ENCODE measurements around the gene RFTN1. TPM values are rescaled to one million over a fixed set of nuclear protein-coding genes. Genes with fewer than 3 reads are reported as not detected.

RFTN1 gene
- total RNA-seq, 4 donors from 2014 or later = 42.4 to 94.4 (median 62.5) TPM

DNA sequence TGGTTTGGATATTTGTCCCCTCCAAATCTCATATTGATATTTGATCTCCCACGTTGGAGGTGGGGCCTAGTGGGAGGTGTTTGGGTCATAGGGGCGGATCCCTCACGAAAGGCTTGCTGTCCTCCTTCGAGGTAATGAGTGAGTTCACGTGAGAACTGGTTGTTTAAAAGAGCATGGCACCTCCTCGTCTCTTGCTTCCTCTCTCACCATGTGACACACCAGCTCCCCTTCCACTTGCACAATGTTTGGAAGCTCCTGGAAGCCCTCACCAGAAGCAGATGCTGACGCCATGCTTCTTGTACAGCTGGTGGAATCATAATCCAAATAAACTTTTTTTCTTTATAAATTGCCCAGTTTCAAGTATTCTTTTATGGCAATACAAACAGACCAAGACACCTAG lies 38.6 kb downstream of the RFTN1 start:
- ATAC-seq (ENCODE audit: low FRiP score) = no peak
- TF ChIP-seq, protein P1, sequence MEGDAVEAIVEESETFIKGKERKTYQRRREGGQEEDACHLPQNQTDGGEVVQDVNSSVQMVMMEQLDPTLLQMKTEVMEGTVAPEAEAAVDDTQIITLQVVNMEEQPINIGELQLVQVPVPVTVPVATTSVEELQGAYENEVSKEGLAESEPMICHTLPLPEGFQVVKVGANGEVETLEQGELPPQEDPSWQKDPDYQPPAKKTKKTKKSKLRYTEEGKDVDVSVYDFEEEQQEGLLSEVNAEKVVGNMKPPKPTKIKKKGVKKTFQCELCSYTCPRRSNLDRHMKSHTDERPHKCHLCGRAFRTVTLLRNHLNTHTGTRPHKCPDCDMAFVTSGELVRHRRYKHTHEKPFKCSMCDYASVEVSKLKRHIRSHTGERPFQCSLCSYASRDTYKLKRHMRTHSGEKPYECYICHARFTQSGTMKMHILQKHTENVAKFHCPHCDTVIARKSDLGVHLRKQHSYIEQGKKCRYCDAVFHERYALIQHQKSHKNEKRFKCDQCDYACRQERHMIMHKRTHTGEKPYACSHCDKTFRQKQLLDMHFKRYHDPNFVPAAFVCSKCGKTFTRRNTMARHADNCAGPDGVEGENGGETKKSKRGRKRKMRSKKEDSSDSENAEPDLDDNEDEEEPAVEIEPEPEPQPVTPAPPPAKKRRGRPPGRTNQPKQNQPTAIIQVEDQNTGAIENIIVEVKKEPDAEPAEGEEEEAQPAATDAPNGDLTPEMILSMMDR (IDR thresholded peaks at IDR 0.05) = no peak
- no peak for DNase-seq (ENCODE audit: low spot score)

DNA sequence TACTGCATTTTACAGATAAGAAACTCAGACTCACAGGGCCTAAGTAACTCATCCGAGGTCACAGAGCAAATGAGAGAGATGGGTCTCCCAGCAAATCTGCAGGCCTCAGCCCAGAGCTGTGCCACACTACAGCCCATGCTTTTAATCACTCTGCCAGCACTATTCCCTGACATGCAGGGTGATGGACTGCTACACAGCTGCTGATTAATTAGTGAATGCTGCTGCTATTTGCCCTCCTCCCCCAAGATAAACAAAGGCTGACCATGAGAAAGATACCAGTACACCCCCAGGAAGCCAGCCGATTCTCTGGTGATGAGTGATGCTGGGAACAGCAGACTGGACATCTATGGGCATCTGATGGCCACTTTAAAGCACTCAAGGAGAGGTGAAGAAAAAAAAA lies 39.3 kb downstream of the RFTN1 start:
- DNase-seq (ENCODE audit: low spot score) (no peak), ATAC-seq (ENCODE audit: low FRiP score) (no peak)
- TF ChIP-seq, protein P1 (IDR thresholded peaks at IDR 0.05) = no peak

DNA sequence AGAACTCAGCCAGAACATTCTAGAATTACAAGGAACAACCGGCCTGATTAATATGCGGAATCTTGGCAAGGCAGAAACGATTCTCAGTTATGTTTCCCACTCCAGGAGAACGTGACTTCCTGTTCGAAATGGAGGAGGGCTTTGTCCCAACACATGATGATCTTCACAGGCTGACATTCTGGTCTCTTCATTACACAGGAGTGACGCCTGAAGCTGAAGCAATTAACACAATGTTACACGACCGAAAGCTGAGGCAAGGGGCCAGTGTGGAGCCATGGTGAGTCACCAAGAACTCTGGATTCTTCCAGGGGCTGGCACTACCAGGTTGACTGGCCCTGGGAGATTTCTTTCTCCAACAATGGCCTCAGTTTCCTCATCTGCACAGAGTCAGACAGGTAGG lies 40.9 kb downstream of the RFTN1 start:
- ATAC-seq (ENCODE audit: low FRiP score) (no peak), DNase-seq (ENCODE audit: low spot score) (no peak)
- TF ChIP-seq, protein P1 (IDR thresholded peaks at IDR 0.05) = no peak

DNA sequence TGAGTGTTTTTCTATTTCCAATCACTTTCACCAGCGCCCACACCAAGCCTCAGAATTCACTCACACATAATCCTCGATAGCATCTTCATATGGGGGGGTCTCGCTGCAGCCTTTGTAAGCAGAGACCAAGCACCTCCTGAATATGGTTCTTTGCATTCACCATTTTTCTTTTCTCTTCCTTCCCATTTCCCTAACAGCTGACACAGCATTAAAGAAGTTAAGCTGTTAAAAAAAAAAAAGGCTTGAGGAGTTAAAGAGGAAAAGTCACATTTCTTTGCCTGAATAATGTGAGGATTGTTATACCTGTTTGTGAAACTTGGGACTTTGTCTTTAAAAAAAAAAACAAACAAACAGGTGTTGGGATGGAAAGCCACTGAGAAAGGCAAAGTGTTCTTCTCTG lies 41.6 kb downstream of the RFTN1 start:
- no peak for DNase-seq (ENCODE audit: low spot score)
- no peak for ATAC-seq (ENCODE audit: low FRiP score)
- TF ChIP-seq, protein P1 (IDR thresholded peaks at IDR 0.05) = no peak

DNA sequence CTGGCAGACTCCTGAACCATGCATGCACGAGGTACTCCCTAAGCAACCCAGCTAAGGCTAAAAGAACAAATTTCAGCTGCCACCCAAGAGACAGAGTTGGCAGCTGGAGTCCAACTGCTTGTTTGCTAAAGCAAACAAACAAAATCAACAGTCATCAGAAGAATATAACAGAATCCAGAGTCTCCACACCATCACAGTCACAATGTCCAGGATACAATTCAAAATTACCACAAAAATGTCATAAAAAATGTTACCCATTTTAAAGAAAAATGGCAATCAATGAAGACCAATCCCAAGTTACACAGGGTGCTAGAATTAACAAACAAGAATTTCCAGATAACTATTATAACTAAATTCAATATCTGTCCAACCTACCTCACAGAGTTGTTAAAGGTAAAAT lies 42.9 kb downstream of the RFTN1 start:
- no peak for DNase-seq (ENCODE audit: low spot score)
- TF ChIP-seq, protein P1 (IDR thresholded peaks at IDR 0.05) = no peak
- ATAC-seq (ENCODE audit: low FRiP score) = no peak

DNA sequence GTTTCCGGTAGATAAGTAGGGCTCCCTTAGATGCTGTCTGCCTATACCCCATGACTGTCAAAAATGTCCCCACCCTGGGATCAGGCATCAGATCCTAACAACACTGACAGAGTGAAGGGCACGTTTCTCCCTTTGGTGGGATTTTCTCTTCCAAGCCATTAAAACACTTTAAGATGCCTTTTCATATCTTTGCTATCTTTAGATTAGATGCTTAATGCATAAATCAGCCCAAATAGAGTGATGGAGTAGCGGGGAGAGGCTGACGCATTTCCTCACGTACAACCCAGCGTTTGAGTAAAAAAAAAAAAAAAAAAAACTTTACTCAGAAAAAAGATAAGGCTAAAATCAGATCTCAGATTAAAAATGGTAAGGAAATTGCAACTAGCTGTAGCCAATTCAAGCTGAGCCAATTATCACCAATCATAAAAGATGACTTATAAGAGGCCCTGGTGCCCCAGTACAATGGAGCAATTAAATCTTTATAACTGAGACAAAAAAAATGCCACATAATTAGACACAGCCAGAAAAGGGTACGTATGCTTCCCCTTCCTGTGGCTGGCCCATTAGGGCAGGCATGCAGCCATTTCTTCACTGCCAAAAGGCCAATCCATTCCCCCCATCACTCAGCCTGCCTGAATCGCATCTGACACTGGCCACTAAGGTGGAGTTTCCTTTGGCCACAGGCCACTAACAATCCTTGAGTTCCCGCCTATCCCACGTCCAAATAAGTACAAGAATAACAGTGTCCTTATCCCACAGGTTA lies 45.0 kb downstream of the RFTN1 start:
- DNase-seq (ENCODE audit: low spot score) (no peak), ATAC-seq (ENCODE audit: low FRiP score) (peak; percentile 38)
- TF ChIP-seq, protein P1 (IDR thresholded peaks at IDR 0.05) = no peak

DNA sequence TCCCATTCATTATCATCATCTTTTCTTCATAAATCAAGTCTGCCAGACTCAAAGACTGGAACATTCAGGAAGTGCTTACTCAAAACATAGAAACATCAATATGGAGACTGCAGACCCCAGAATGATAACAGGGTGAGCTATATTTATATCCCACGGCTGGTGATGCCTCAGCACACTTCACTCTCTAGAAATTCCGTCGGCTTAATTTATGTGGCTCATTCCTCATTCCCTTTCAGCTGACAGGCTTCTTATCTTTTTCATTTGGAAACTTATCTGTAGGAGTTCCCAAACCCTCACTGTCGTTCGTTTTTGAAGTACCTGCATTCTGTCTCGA lies 45.5 kb downstream of the RFTN1 start:
- DNase-seq (ENCODE audit: low spot score) (no peak), ATAC-seq (ENCODE audit: low FRiP score) (peak; percentile 20)
- TF ChIP-seq, protein P1 (IDR thresholded peaks at IDR 0.05) = no peak
